GM20000 (cell line): ENCODE measurements around the gene KCTD7.
"Not testable (repeated sequence)": the region's sequence is repeated elsewhere in the genome, so short reads cannot be mapped to it uniquely, and the experiment has no call there.

ENCODE experiments used
- DNase-seq: peaks from one replicate; pipeline ENCODE4 v3.0.0; 2012; ENCODE audit warnings: low spot score
- TF ChIP-seq, protein P1 (sequence below): IDR thresholded peaks from 2 replicates; pipeline ENCODE4 v1.5.1; 2012; ENCODE audit warnings: mild to moderate bottlenecking, control low read depth; ENCODE audit errors: extremely low read depth, missing control alignments

KCTD7 gene

GRCh38 chr7:66682350-66683093 is 53.8 kb downstream of the KCTD7 start:
- TF ChIP-seq, protein P1, sequence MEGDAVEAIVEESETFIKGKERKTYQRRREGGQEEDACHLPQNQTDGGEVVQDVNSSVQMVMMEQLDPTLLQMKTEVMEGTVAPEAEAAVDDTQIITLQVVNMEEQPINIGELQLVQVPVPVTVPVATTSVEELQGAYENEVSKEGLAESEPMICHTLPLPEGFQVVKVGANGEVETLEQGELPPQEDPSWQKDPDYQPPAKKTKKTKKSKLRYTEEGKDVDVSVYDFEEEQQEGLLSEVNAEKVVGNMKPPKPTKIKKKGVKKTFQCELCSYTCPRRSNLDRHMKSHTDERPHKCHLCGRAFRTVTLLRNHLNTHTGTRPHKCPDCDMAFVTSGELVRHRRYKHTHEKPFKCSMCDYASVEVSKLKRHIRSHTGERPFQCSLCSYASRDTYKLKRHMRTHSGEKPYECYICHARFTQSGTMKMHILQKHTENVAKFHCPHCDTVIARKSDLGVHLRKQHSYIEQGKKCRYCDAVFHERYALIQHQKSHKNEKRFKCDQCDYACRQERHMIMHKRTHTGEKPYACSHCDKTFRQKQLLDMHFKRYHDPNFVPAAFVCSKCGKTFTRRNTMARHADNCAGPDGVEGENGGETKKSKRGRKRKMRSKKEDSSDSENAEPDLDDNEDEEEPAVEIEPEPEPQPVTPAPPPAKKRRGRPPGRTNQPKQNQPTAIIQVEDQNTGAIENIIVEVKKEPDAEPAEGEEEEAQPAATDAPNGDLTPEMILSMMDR, result no peak
- DNase-seq, result peak; percentile 52

GRCh38 chr7:66683094-66683769 is 54.6 kb downstream of the KCTD7 start:
- not testable (repeated sequence) for DNase-seq

DNA sequence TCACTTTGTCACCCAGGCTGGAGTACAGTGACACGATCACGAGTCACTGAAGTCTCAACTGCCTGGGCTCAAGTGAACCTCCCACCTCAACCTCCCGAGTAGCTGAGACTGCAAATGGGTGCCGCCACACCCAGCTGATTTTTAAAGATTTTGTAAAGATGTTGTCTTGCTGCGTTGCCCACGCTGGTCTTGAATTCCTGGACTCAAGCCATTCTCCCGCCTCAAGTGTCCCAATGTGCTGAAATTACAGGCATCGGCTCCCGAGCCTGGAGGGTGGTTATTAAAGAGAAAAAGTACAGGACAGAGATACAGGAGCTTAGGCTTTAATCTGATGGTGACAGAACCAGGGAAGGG is 55.1 kb downstream of the KCTD7 start:
- no peak for DNase-seq
- TF ChIP-seq, protein P1, result no peak

GRCh38 chr7:66685663-66686062 is 57.0 kb downstream of the KCTD7 start:
- not testable (repeated sequence) for DNase-seq

DNA sequence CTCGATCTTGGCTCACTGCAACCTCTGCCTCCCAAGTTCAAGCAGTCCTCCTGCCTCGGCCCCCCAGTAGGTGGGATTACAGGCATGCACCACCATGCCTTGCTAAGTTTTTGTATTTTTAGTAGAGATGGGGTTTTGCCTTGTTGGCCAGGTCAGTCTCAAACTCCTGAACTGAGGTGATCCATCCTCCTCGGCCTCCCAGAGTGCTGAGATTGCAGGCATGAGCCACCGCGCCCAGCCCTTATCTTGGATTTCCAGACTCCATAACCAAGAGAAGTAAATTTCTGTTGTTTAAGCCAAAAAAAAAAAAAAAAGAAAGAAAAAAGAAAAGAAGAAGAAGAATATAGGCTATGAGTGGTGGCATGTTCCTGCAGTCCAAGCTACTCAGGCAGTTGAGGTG is 58.5 kb downstream of the KCTD7 start:
- TF ChIP-seq, protein P1, result no peak
- no peak for DNase-seq

- DNase-seq, result not testable (repeated sequence)
Measured at GRCh38 chr7:66687672-66688071, 59.0 kb downstream of the KCTD7 start.

DNA sequence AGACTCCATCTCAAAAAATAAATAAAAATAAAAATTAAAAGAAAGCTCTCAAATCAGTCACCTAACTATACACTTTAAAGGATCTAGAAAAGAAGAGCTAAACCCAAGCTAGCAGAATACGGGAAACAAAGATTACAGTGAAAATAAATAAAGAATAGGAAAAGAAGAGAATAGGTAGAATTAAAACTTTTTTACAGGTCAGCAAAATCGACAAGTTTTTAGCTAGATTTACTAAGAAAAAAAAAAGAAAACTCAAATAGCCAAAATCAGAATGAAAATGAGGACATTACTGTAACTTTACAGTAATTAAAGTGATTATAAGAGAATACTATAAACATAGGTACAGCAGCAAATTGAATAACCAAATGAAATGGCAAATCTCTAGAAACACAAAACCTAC is 60.4 kb downstream of the KCTD7 start:
- no peak for DNase-seq
- TF ChIP-seq, protein P1, result no peak

GRCh38 chr7:66693331-66693730 is 64.7 kb downstream of the KCTD7 start:
- no peak for DNase-seq

More at GRCh38 chr7:66693331-66693730, 64.7 kb downstream of the KCTD7 start:
- TF ChIP-seq, protein P1, result no peak
